Stimulated activated CD4-positive, alpha-beta T cell treated with anti-CD3 and anti-CD28 coated beads, Interleukin-15, amount 100 ng/mL, for 48 hours (primary cell): ENCODE measurements around the gene SLC2A5.

ENCODE experiments used
- DNase-seq, 2 donors: peaks; one replicate each; pipeline ENCODE4 v3.0.0-alpha.2; 2020; ENCODE audit warnings: low read depth in 2 of 2

SLC2A5 gene

DNA sequence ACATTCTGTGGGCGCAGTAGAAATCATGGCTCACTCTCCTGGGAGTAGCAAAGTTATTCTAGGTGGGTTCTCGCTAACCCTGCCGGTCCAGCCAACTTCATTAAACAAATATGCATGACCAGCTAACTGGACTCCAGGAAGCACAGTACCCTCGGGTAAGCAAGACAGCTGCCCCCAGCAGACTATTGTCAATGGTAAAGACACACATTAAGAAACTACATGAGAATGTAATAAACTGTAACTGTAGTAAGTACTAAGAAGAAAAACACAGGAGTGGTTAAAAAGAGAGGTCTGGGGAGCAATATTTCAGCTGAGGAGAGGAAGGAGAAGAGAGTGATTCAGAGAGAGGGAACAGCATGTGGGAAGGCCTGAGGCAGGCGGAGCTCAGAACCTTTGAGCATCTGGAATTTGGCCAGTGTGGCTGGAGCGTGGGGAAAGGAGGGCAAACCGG, 7.4 kb downstream of the SLC2A5 start:
- no peak for DNase-seq

DNA sequence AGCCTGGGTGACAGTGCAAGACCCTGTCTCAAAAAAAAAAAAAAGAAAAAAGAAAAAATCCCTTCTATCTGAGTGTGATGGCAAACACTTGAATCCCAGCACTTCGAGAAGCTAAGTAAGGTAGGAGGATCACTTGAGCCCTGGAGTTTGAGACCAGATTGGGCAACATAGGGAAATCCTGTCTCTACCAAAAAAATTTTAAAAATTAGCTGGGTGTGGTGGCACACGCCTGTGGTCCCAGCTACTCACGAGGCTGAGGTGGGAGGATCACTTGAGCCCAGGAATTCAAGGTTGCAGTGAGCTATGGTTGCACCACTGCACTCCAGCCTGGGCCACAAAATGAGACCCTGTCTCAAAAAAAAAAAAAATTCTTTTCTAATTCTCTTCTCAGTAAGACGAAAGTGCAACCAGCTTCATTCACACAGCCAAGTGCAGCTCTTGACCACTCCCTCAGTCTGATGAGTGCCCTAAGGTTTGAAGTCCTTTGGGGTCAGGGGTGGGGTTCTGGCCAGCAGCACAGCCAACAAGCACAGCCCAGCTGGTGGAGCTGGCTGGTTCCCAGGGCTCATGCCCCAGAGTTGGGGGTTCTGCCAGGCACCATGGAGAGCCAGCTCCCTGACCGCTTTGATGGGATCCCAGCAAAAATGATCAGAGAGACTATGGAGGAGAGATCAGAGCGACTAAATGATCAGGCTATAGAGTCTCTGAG, 8.0 kb downstream of the SLC2A5 start:
- no peak for DNase-seq

DNA sequence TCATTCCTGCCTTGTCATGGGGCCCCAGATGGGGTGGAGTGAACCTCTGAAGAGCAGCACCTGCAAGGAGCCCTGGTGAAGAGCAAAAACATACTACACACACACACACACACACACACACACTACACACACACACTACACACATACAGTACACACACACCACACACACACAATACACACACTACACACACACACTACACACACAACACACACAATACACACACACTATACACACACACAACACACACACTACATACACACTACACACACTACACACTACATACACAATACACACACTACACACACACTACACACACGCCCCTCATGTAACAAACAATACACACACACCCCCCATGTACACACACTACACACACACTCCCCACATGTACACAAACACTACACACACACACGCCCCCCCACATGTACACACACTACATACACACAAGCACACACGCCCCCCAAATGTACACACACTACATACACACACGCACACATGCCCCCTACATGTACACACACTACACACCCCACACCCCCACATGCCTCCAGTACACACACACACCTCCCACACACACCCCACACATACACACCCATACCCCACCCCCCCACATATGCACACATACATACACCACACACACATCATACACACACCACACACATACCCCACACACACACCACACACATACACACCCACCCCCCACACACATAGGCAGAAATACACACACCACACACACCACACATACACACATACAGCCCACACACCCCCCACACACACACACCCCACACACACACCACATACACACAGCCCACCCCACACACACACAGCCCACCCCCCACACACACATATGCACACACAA, 9.3 kb downstream of the SLC2A5 start:
- DNase-seq, result no peak

DNA sequence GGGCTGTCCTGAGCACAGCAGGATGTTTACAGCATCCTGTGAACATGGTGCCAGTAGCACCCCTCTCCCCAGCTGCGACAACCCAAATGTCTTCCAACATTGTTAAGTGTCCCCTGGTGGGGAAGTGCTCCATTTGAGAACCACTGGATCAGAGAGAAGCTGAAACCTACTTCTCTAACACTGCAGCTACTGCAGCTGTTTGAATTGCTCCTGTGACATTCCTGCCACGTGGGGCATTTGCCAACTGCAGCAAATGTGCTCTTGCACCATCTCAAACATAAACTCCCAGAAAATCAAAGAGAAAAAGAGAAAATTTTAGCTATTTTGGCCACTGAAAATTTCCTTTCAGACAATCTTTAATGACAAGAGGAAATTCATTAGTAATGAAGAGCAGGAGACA, 11.0 kb downstream of the SLC2A5 start:
- no peak for DNase-seq

DNA sequence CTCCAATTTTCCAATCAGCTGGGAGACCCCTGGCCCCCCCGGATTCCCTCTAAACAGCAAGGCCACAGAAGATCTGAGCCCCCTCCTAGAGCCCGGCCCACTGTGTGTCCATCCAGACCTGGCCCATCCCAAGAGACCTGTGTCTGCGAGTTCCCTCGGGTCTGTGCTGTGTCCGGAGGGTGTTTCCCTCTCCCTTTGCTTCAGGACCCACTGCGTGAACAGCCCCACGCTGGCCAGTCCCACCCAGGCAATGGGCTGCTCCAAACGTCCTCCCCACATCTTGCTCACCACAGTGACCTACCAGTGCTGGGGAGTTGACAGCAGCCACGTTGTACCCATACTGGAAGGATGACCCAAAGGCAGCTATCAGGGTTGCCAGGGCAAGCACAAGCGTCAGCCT, 11.6 kb downstream of the SLC2A5 start:
- no peak for DNase-seq

DNA sequence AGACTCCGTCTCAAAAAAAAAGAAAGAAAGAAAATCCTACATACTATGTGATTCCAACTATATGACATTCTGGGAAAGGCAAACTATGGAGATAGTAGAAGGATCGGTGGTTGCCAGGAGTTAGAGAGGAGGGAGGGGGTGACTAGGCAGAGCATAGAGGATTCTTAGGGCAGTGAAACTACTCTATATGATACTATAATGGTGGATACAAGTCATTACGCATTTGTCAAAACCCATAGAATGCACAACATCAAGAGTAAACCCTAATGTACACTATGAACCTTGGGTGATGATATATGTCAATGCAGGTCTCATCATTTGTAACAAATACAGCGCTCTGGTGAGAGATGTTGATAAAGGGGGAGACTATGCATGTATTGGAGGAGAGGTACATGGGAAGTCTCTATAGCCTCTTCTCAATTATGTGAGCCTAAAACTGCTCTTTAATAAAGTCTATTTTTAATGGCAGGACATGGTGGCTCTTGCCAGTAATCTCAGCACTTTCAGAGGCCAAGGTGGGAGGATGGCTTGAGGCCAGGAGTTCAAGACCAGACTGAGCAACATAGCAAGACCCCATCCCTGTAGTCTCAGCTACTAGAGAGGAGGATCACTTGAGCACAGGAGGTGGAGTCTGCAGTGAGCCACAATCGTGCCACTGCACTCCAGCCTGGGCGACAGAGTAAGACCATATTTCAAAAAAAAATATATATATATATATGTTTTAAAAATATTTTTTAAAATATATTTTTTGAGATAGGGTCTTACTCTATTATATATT, 17.0 kb downstream of the SLC2A5 start:
- no peak for DNase-seq

DNA sequence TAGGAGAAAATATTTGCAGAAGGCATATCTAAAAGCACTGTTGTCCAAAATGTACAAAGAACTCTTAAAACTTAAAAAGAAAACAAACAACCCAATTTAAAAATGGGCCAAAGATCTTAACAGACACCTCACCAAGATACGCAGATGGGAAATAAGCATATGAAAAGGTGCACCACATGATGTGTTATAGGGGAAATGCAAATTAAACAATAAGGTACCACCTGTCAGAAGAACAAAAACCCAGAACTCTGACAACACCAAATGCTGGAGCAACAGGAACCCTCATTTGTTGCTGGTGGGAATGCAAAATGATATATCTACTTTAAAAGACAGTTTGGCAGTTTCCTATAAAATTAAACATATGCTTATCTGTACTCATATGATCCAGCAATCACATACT, 18.1 kb downstream of the SLC2A5 start:
- no peak for DNase-seq

DNA sequence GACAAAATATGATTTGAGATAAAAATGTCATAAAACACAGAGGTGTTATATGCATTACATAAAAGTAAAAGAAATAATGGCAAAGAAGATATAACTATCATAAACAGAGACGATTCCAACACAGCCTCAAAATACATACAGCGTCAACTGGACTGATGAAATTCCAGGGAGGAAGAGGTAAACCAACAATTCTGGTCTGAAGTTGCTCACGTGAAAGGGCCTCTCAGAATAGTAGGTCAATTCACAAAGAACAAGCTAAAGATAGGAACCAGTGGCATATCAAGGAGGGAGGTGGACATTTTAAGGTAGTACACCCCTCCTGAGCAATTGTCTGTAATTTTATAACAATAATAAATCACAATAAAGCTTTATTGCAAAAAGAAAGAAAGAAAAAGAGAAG, 18.6 kb downstream of the SLC2A5 start:
- DNase-seq, result no peak

DNA sequence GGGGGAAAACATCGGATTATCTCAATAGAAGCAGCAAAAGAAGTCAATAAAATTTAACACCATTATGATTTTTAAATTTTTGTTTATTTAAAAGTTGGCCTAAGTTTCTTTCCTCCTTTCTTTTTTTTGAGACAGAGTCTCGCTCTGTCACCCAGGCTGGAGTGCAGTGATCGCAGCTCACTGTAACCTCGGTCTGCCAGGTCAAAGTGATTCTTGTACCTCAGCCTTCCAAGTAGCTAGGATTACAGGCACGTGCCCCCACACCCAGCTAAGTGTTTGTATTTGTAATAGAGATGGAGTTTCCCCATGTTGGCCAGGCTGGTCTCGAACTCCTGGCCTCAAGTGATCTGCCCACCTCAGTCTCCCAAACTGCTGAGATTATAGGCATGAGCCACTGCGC, 20.9 kb downstream of the SLC2A5 start:
- no peak for DNase-seq

DNA sequence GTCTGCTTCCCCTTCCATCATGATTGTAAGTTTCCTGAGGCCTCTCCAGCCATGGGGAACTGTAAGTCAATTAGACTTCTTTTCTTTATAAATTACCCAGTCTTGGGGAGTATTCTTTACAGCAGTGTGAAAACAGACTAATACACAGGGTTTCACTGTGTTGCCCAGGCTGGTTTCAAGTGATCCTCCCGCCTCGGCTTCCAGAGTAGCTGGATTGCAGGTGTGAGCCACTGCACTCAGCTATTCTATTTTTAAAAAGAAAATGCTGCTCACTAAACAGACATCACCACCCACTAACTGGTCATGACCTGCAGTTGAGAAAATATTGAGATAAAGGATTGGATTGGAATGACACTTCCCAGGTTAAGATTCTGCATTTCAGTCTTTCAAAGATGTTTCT, 22.4 kb downstream of the SLC2A5 start:
- DNase-seq, result no peak

DNA sequence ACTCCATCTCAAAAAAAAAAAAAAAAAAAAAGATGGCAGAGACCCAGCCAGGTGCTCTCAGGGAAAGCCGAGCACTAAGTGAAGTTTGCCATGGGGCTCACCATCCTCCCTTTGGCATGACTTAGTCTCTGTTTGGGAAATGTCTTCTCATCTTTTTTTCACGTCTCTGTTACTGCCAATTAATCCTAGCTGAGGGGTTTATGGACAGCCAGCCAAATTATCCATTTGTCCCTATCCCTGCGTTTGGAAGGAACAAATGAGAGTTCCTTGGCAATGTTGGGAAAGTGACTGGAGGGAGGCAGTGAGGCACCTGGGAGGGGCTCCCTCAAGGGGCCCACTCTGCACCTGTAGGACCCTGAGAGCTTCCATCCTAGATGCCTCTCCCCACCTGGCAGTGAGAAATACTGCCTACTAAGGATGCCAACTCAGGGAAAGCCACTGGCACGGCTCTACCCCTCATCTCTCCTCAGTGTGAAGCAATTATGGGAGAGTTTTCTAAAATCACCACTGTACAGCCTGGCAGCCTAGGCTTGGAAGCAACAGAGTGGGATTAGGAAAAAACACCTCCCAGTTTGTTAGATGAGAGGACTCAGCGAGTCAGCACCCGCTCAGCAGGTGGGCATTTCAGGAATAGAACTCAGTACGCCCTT, 23.4 kb downstream of the SLC2A5 start:
- no peak for DNase-seq

DNA sequence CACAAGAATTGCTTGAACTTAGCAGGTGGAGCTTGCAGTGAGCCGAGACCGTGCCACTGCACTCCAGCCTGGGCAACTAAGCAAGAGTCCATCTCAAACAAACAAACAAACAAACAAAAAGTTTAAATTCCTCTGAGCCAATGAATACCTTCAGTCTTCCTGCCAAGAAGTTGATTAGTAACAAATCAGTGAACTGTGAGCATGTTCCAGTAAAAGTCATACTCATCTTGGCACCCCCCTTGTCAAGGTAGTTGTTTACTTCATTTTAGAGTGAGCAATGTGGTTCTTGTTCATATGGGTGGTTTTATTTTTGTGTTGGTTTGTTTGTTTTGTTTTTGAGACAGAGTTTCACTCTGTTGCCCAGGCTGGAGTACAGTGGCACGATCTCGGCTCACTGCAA, 25.2 kb downstream of the SLC2A5 start:
- DNase-seq, result no peak

DNA sequence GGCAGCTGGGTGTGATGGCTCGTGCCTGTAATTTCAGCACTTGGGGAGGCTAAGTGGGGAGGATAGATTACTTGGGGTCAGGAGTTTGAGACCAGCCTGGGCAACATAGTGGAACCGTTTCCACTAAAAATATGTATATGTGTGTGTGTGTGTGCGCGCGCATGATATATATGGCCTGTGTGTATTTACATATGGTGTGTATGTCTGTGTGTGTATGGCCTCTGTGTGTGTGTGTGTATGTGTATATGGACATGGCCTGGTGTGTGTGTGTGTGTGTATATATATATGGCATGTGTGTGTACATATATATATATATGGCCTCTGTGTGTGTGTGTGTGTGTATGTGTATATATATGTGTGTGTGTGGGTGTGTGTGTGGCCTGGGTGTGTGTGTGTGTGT, 27.2 kb downstream of the SLC2A5 start:
- no peak for DNase-seq

DNA sequence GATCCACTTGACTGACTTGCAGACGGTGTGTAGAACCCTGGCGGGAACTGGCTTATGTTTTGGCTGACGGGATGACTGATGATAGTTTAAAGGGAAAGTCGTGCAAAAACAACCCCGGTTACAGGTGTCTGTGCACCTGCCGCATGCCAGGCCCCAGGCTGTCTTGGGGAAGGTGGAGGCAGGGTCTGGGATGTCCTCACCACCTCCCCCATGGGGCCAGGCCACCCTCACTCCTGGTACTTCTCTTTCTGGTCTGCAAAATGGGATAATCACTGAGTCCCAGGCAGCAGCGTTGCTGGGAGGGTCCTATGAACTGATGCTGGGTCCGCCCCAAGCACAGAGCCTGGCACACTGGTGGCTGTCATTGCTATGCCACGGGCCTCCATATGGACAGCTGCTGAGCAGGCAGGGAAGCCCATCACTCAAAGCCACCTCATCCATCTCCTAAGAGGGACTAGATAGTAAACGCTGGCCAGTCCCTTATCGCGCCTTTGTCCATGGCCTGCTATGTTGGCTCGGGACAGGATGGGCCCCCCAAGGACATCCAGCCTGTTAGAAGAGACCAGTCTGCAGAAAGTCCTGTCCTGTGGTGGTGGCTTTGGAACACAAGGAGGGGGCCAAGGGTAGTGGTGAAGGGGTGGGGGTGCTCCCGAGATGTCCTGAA, 28.2 kb downstream of the SLC2A5 start:
- no peak for DNase-seq

DNA sequence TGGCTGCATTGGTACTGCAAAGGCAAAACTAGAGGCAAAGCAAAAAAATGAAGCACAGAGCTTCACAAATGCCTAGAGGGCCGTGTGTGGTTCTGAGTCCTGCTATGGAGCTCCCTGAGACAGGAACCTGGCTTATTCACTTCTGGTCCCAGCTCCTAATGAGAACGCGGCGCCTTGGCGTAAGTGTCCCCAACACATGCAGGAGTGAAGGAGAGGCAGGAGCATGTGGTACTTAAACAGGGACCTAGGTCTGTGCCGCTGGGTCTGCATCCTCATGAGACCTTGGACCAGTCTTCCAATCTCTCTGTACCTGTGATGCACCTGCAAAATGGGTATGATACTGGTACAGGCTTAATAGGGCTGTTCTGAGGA, 28.8 kb downstream of the SLC2A5 start:
- no peak for DNase-seq

DNA sequence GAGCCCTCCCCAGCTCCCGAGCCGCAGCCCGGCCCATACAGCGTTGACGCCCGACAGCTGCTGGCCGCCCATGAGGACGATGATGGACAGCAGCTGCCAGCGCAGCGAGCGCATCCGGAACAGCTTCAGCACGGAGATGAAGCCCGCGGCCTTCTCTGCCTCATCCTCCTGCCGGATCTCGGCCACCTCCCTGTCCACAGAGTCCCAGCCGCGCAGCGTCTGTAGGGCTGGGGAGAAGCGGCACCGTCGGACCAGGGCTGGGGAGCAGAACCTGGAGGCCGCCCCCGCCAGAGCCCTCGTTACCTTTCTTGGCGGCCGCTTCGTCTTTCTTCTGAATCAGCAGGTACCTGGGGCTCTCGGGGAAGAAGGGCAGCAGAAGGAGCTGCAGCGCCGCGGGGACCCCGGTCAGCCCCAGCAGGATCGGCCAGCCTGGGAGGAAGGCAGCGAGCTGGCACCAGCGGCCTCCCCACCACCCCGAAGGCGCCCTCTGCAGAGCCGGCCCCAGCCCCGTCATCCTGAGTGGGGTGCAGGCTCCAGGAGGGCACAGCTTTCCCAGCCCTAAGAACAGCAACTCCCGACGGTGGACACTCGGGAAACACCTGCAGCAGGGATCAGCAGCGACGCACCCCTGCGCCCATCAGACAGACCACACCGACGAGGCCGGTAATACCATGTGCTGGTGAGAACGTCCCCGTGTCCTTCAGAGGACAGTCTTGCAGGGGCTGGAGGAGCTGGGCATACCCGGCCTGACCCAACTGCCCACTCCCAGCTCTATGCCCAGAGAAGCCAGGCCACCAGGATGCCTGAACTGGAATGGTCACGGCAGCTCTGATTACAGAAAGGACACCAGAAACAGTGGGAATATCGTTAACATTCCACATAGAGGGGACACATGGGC, 29.4 kb downstream of the SLC2A5 start:
- no peak for DNase-seq

DNA sequence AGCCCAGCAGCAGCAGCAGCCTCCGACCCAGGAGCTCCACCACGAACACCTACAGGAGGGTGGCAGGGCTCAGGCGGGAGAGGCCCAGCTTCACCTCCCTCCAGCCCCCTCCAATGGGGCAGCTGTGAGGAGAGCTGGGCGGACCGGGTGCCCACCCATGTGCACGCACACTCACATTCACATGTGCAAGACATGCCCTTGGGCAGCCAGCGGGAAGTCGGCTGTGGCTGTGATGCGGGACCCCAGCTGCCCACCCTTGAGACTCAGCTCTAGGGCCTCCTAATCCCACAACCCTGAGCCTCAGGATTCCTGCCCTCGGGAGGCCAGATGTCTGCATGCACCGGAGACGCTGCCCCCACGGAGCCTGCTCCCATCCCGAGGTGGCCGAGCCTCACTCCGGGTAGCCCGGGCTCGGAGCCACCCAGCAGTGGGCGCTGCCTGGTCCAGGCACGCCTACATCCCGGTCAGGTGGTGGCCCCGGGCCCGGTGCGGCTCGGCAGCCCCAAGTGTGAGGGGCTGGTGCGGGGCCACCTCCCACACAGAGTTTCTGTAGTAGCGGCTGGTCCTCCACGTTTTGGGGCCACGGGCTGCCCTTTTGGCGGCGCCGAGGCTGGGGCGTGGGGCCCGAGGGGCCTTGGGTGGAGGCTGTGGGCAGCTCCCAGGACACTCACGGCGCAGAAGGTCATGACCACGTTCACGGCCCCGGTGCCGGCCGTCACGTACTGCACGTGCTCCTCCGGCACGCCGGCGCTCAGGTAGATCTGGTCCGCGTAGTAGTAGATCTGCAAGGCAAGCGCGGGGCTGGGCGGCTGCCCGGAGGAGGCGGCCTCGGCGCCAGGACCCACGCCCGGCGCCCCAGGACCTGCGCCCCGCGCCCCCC, 30.3 kb downstream of the SLC2A5 start:
- no peak for DNase-seq

DNA sequence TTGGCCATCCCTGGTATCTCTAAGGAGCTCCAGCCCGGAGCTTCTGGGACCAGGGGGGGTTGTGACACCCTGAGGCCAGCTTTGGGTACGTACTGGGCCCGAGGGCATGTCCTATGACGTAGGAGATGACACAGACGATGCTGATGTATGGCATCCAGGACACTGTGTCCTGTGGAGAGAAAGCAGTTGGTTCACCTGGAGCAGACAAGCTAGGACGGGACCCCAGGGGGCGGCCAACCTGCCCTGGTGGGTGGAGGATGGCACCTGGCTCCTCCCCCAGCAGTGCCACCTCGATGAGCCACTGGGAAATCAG, 31.1 kb downstream of the SLC2A5 start:
- no peak for DNase-seq

DNA sequence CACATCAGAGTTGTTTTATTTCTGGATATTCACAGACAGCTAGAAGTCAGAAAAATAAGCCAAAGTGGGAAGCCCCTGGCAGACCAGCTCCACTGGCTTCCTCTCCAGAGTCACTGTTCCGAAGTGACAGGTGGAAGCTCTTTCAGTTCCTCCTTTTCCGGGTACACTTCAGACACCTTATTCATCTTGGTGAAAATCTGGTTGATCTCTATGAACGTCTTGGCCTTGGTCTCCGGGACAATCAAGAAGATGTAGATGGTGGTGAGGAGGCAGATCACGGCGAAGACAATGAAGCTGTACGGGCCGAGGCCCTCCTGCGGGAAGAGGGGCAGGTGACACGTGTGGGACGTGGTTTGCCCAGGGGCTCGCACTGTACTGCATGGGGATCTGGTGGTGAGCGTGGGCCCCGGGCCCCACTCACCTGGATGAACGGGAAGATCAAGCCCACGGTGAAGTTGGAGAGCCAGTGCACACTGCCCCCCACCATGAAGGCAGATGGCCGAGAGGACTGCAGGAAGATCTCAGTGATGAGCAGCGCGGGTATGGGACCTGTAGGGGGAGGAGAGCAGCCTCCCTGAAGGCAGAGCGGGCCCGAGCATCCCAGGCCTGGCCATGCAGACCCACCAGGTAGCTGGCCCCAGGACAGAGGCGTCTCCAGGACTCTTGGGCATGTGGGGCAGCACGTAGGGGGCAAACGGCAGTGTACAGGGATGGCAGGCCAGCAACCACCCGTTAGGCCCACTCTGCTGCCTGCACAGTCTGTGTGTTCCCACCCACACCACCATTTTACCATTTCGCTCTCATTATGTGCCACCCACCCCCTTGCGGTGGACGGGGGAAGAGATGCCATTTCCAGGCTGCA, 31.7 kb downstream of the SLC2A5 start:
- no peak for DNase-seq
